HG03159 (cell line): ENCODE results near the gene CD247.
"Not testable (repeated sequence)": the region's sequence is repeated elsewhere in the genome, so short reads cannot be mapped to it uniquely, and the experiment has no call there.

Experiments
- ATAC-seq: cut with Tn5 transposase; IDR thresholded peaks from one replicate; pipeline ENCODE4 v1.9.1; 2021; ENCODE audit warnings: mild to moderate bottlenecking, moderate library complexity; ENCODE audit not compliant: unreplicated experiment

The CD247 gene

DNA sequence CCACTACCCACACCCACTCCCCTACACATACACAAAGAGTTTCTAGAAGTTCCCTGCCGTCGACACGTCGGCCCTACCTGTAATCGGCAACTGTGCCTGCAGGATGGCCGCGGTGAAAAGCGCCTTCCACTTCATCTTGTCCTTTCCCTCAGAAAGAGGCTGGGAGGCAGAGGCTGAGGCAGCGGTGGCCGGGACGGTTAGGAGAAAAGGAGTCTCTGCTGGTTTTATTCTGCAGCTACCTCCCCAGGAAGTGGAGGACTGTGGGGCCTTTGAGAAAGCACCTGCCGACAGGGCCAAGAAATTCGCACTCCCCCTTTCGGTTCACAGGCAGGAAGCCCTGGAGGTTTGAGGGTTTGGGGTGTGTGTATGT, at the start of gene CD247:
Gene CD247 (minus strand): TSS at position 199 of the 370 bp plus-strand sequence. CDS start 64 bp downstream, at position 135.
- no peak for ATAC-seq

DNA sequence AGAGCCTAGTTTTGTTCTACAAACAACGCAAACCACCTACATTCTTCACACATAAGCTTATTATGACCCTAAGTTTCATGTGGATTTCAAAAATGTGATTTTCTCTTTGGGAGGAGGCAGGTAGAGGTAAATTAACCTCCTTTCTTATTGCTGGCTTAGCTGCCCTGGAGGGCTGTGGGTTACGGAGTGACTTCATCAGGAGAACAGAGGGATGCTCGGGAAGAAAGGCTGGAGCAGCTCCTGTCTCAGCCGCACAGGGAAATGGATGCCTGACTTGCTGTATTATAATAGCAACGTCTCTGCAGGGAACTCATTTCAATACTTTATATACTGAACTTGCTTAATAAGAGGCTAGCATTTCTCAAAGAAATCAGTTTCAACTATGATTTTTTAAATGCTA, 49.3 kb upstream of the CD247 start:
- no peak for ATAC-seq

DNA sequence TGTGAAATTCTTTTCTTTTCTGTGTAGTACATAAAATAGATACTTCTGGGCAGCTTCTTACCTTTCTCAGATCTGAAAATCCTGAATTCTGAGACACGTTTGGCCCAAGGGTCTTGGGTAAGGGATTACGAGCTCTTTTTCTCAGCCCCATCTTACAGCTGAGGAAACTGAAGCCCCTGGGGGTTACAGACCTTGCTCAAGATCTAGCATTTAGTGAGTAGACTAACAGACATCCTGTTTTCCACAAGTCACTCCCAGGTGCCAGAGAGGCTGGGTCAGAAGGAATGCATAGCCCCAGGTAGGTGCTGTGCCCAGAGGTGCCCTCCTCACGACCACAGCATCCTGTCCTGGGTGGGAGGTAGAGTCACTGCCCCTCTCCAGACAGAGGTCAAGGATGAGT, 48.4 kb upstream of the CD247 start:
- ATAC-seq: no peak

DNA sequence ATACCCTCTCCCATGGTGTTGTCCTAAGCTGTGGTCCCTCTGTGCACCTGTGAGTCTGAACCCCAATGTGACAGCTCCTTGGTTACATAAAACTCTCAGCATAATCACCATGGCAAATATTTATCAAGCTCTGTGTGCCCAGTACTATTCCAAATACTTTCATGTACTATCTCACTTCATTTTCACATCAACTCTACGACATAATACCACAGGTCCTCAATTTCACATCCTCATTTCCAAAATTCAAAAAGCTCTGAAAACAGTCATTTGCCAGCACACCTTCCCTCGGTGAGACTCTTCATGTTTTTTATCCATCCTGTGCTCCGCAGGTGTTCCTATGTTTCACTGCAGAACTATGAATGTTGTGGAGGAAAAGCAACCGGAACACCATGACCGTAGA, 47.6 kb upstream of the CD247 start:
- ATAC-seq: no peak

DNA sequence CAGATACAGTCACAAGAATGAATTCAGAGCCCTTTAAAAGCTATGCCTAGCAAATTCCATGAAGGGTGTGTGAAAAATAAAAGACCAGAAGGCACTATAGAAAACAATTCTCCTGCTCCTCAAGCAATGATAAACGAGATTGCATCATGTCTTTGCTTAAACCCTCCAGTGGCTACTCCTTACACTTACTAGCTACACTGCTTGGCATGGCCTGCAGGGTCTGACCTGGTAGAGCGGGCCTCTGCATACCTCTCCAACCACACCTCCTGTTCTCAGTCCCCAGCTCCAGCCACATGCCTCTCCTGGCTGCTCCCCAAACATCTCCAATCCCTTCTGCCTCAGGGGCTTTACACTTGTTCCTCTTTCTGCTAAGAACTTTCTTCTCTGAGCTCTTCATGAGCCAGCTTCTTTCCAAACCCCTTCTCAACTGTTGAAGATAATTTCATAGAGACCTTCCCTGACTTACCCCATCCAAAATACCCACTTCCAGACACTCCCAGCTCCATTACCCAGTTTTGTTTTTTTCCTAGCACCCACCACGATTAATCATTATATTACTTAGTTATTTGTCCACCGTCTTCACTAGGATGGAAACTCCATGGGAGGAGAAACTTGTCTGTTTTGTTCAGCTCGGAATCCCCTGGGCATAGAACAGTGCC, 46.4 kb upstream of the CD247 start:
- no peak for ATAC-seq

DNA sequence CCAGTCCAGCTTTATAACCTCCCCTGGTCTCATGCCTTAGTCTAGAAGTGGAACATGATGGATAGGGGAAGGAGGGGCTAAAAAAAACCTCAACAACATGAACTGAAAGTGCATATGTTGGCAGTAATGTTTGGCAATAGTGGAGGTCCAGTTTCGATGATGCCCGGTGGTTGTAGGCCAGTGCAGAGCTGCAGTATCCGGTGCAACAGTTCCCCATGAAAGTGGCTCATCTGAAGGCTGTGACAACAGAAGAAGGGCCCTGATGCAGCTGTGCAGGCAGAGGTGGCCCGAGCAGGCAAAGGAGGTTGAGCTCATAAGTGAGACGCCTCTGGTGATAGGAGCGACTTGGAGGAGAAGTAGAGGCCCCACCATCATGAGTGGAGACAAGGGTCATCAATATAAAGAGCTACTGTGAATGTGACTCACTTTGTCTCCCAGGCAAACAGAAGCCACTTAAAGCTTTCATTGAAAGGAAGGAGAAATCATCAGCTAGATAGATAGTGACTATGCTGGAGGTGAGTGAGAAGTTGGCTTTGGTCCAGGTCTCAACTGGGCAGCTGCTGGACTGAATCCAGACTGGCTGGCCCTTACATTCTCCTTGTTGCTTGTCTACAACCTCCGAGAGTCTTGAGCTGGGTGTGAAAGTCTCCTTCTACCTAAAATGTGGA, 45.4 kb upstream of the CD247 start:
- ATAC-seq: no peak

DNA sequence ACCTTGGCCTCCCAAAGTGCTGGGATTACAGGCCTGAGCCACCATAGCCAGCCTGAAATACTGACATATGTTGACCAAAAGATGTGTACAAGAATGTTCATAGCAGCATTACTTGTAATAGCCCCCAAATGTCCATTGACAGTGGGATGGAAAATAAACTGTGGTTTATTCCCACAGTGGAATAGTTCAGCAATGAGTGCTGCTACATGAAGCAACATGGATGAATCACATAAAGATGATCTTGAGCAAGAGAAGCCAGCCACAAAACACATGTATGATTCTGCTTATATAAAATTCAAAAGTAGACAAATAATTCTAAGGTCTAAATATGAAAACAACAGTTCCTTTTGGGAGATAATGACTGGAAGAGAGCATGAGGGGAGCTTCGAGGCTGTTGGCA, 44.4 kb upstream of the CD247 start:
- ATAC-seq: no peak

DNA sequence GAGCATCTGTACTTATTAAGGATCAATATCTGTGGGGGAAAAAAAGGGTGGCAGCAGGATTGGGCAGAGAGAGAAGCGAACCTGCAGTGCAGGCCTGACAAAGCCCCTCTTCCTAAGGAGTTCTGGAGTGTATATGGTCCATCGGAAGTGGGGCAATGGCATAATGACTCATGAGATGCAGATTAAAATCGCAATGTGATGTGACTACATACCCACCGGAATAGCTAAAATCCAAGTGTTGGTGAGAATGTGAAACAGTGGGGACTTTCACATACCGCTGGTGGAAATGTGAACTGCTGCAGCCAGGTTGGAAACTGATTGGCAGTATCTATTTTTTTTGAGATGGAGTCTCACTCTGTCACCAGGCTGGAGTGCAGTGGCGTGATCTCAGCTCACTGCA, 43.4 kb upstream of the CD247 start:
- no peak for ATAC-seq

DNA sequence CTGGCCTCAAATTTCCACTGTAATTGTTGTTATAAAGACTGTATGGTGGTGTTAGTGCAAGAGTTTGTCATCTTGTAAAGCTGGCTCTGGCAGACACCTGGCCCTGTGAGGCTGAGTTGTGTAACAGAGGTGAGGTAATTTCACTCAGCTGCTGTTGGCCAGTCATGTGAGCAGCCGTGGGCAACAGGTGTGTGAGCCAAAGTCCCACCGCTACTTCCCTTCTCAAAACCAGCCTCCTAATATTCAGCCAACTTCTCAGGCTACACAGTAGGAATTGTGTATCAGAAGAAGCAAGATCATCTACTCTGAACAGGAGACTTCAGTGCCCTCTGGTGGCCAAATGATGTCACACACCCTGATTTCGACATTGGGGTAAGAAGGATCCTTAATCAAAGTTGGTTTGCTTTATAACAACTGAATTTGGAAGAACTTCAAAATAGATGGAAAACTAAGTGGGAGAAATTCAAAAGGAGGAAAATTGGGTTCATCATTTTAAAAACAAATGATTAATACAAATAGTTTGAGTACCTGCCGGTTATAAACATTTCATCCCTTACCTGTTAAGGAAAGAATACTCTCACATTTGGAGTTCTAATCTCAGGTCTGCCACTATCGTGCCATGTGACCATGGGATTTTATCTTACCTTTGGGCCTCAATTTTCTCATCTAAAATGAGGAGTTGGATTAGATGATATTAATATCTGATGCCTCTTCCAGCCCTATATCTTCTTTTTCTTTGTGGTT, 37.8 kb upstream of the CD247 start:
- ATAC-seq: peak; percentile 44

DNA sequence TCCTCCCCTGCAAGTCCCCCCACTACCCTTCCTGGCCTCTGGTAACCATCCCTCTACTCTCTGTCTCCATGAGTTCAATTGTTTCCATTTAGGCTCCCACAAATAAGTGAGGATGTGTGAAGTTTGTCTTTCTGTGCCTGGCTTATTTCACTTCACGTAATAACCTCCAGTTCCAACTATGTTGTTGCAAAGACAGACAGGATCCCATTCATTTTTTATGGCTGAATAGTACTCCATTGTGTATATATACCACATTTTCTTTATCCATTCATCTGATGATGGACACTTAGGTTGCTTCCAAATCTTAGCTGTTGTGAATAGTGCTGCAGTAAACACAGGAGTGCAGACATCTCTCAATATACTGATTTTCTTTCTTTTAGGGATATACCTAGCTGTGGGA, 36.7 kb upstream of the CD247 start:
- ATAC-seq: not testable (repeated sequence)

DNA sequence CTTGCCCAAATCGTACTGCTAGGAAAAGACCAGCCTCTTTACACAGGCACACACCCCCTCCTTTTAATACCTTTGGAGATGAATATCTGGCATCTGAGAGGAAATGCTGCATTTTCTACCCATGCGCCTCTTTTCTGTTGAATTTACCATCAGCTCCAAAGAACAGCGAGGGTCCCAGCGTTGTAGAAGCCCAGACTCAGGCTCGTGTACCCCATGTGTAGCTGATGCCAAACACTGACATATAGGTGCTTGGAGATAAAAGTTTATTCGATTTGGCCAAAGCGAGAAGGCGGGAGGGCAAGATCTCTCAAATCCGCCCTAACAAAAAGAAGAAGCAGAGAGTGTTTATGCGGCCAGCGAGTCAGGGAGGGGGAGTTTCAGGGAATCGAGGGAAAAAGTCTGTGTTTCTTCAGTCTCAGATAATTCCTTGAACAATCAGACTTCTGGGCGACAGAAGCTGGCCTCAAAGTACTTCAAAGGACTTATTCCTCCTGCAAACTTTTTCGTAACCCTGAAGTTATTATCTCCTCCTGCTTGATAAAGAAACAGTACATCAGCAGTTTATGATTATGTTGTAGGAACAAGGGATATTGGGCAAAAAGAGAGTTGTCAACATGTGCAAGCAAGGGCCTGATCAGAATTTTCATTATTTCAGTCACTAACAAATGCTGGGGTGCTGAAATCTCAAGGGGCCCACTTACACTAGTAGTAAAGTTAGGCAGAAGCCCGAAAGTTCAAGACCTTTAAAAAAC, 35.9 kb upstream of the CD247 start:
- ATAC-seq: peak; percentile 13

DNA sequence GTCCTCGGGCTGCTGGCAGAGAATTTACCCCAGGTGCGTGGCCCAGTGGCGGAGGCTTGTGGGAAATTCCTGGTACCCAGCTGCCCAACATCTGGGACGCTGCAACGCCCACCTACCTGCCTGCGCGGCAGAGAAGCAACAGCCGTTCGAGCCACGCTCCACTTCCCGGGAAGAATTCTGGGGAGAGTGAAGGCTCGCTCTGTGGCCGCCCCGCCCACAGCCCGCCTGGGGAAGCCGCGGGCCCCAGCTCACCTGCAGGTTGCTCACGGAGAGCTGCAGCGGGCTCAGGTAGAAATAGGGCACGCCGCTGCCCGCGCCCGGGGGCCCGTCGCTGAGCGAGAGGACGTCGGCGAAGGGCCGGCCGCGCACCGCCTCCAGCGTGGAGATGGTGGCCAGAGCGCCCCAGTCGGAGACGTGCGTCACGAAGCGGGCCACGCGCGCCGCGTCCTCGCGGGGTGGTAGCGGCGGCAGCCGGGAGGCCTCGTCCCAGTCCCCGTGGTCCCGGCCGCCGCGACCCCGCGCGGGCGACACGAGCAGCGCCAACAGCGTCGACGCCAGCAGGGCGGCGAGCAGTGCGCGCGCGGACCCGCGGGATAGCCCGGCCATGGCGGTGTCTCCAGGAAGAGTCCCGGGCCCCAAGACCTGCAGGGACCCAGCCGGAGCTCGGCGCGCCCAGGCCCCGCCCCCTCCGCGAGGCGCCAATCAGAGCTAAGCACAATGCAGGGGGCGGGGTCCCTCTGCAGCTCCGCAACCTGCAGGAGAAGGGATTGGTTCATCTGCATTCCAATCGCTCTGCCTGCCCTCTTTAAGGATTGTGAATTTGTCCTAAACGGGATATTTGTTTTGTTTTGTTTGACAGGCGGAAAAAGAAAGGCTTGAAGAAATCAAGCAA, 35.1 kb upstream of the CD247 start, which contains the start of gene CREG1:
Gene CREG1 (minus strand): TSS at position 627 of the 892 bp plus-strand sequence.
- peak; percentile 98 for ATAC-seq

DNA sequence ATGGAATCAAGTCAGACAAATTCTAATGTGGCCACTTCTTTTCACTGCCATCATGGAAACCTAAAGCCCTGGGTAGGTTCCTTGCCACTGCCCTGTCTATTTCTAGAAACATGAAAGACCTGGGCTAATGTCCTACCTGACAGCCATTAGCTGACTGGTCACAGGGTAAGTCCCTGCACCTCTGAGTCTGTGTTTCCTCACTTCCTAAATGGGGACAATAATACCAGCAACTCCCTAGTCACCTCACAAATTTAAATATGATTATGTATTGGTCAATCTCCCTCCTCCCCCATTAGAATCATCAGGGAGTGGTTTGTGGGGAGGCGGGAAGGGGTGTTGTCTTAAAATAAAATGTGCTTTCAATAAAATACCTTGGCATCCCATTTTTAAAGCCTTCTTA, 33.0 kb upstream of the CD247 start:
- no peak for ATAC-seq

DNA sequence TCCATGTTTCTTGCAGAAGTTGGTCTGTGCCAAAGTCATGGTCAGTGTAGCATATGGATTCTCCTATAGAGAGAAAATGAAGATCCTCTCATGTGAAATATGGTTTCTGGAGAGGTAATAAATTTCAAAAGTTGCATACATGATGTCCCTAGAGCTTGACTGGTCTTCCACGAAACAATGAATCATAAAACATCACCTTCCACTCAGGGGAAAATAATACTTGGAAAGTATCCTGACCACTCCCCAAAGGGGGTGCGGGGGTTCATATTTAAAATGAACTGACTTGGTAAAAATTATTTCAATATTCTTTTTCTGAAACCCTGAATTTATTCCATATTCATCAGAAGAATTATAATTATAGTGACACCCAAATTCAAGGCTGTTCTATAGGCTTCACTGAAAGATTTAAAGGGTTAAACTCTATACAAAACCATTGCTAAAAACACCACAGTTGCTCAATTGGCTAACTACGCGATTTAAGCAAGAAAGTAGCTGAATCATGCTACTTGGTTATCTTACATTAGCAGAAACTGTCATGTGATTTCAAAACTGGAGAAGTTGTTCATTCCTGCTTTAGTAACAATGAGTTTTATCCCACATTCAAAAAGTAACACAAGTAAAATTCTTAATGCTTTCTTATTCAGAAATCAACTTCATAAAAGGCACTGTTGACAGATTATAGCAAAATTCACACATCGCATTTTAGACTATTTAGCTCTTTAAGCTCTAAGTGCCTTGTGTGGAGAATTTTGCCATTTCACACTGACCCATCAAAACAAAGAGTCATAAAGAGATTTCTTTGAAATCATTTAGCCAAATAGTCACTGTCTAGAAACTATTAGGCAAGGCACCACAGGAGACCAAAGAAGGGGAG, 30.0 kb upstream of the CD247 start:
- no peak for ATAC-seq

DNA sequence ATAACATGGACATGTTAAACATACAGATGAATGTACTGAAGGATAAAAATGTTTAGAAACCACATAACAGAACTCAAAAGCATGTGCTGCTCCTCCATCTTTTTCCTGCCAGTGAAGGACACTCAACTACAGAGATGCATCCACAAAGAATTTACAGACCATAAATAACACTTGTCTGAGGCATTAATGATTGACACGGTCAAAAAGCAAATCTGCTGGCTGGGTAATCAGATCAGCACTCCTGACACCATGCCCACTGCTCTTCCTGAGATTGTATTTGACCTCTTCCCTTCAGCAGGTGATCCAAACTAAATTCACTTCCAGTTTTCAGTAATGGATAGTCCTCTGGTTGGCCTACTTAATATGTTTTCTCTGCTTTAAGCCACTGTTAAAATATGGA, 28.6 kb upstream of the CD247 start:
- ATAC-seq: no peak

DNA sequence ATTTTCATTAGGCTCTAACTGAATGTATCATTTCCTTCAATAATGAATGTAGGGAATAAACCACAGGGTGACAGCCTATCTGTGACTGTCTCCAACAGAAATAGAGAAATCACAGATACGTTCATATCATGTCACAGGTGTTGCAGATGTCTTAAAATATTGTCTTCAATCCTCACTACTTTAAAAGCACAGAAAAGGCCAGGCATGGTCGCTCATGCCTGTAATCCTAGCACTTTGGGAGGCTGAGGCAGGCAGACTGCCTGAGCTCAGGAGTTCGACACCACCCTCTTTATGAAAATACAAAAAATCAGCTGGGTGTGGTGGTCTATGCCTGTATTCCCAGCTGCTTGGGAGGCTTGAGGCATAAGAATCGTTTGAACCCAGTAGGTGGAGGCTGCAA, 27.0 kb upstream of the CD247 start:
- ATAC-seq: no peak

DNA sequence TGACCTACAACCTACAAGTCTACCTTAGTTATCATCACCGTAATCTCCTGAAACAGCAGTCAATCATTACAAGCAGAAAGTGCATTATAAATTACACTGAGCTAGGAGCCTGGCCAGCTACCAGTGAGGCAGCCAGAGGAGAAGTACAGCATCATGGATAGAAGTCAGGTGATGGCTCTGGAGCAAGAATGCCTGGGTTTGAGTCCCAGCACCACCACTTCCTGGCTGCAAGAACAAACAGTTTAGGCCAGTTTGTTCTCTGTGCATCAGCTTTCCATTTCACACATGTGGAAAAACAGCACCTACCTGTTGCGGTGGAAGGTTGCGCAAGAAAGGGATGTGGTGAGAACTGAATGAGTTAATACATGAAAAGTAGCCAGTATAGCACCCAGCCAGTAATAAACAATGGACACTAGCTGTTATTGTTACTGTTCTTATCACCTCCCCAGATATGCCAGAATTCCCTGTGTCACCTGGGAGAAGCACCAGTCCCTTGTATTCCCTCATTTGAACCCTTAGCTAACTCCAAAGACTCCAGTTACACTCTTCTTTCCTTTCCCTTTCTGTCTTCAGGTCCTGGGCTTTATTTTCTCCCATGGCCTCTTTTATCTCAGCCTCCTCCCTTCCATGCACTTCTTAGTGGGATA, 26.2 kb upstream of the CD247 start:
- no peak for ATAC-seq

DNA sequence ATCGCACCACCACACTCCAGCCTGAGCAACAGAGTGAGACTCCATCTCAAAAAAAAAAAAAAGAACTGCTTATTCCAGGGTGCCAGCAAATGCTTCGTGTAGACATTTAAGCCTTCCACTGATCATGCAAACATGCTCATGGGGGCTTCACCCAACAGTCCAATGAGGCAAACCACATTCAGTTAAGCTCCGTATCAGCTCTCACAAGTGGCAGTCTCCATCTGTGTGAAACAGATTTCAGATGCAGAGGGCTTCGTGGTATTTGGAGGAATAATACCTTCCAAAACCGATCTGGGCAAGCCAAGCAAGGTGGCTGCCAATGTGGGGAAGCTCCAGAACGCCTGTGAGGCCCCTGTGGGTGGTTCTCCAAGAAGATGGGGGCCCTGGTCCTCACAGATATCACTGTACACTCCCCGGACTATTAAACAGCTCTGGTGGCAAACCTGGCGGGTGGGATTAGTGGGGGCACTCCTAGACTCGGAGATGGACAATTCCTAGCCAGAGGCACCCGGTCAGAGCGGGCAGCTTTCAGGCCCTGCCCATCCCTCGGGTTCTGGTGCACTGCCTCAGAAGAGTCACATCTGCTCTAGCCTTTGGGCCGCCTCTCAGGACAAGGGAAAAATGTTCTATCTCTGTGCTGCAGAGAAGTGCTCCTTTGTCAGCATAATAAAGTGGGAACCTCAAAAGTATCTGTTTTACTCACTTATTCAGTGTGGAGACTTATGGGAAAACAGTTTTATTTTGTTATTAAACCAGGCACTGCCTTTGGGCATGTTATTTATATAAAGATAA, 25.1 kb upstream of the CD247 start:
- ATAC-seq: no peak
